ENCODE results near the gene RHBDF2.

DNA sequence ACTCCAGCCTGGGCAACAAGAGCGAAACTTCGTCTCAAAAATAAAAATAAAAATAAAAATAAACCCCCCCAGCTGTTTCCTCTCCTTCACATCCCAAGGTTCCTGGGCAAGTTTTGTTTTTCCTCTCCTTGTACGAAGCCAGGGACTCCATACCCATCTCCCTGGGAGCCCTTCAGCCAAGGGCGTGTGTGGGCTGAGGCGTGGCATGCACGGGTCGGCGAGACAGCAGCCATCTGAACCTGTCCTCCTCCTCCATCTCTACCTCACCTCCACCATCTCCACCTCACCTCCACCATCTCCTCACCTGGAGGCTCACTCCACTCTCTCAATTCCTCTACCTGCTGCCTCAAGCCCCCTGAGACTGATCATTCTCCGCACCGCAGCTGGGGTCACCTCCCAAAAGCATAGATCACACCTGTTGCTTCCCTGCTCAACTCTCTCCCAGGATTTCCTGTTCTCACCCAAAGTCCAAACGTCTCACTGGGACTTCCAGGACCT is 16.9 kb downstream of the RHBDF2 start:
- TF ChIP-seq, protein P1, sequence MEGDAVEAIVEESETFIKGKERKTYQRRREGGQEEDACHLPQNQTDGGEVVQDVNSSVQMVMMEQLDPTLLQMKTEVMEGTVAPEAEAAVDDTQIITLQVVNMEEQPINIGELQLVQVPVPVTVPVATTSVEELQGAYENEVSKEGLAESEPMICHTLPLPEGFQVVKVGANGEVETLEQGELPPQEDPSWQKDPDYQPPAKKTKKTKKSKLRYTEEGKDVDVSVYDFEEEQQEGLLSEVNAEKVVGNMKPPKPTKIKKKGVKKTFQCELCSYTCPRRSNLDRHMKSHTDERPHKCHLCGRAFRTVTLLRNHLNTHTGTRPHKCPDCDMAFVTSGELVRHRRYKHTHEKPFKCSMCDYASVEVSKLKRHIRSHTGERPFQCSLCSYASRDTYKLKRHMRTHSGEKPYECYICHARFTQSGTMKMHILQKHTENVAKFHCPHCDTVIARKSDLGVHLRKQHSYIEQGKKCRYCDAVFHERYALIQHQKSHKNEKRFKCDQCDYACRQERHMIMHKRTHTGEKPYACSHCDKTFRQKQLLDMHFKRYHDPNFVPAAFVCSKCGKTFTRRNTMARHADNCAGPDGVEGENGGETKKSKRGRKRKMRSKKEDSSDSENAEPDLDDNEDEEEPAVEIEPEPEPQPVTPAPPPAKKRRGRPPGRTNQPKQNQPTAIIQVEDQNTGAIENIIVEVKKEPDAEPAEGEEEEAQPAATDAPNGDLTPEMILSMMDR (IDR thresholded peaks at IDR 0.05): no peak
- TF ChIP-seq POLR2A (IDR thresholded peaks at IDR 0.05): no peak
